DOHH2 (cell line): ENCODE results near the gene ADGRA3.

Experiments used
- H3F3A ChIP-seq: fragments of 200-600 bp; sonication (generic), shearing (Covaris generic); 2 replicates; pipeline ENCODE4 v1.6.0; 2016; ENCODE audit warnings: antibody characterized with exemption, mild to moderate bottlenecking; ENCODE audit not compliant: control insufficient read depth, insufficient read depth
- H3K27ac ChIP-seq: fragments of 200-600 bp; sonication (generic); 2 replicates; pipeline ENCODE4 v1.5.1; 2014; ENCODE audit warnings: low read depth, mild to moderate bottlenecking, low read length, moderate library complexity
- H3K27me3 ChIP-seq: fragments of 200-600 bp; sonication (generic); 2 replicates; pipeline ENCODE4 v1.6.1; 2014; ENCODE audit warnings: mild to moderate bottlenecking, low read length, mixed read lengths; ENCODE audit not compliant: control insufficient read depth
- H3K36me3 ChIP-seq: fragments of 200-600 bp; sonication (generic); 2 replicates; pipeline ENCODE4 v1.6.1; 2014; ENCODE audit warnings: mild to moderate bottlenecking, low read length, moderate library complexity, mixed read lengths; ENCODE audit not compliant: control insufficient read depth
- H3K4me1 ChIP-seq: fragments of 200-600 bp; sonication (generic); 2 replicates; pipeline ENCODE4 v1.6.1; 2014; ENCODE audit warnings: mild to moderate bottlenecking, low read length, mixed read lengths; ENCODE audit not compliant: control insufficient read depth
- H3K4me2 ChIP-seq: fragments of 200-600 bp; sonication (generic); 2 replicates; pipeline ENCODE4 v1.6.0; 2014; ENCODE audit warnings: mild to moderate bottlenecking, low read length, moderate library complexity
- H3K4me3 ChIP-seq: fragments of 200-600 bp; sonication (generic); 2 replicates; pipeline ENCODE4 v1.5.1; 2014; ENCODE audit warnings: mild to moderate bottlenecking, low read length, mixed read lengths
- H3K79me2 ChIP-seq: fragments of 200-600 bp; sonication (generic); 2 replicates; pipeline ENCODE4 v1.6.1; 2014; ENCODE audit warnings: mild to moderate bottlenecking, low read length, mixed read lengths; ENCODE audit not compliant: control insufficient read depth
- H3K9me2 ChIP-seq: fragments of 200-600 bp; sonication (generic); replicated peaks from 2 replicates; pipeline ENCODE4 v1.6.1; 2014; ENCODE audit warnings: mild to moderate bottlenecking, low read length, mixed read lengths; ENCODE audit not compliant: control insufficient read depth
- H3K9me3 ChIP-seq: fragments of 200-600 bp; sonication (generic); 2 replicates; pipeline ENCODE4 v1.6.1; 2014; ENCODE audit warnings: antibody characterized with exemption, low read length, mixed read lengths; ENCODE audit not compliant: control insufficient read depth, insufficient read depth
- H4K20me1 ChIP-seq: fragments of 200-600 bp; sonication (generic); 2 replicates; pipeline ENCODE4 v1.6.0; 2014; ENCODE audit warnings: low read depth, mild to moderate bottlenecking, antibody characterized with exemption, low read length, moderate library complexity; ENCODE audit not compliant: control insufficient read depth, insufficient read depth
- CTCF ChIP-seq: fragments of 200-600 bp; sonication (generic); IDR thresholded peaks from one replicate; pipeline ENCODE4 v1.5.1; 2014; ENCODE audit warnings: antibody characterized with exemption, mild to moderate bottlenecking, low read depth, low read length; ENCODE audit not compliant: poor library complexity, severe bottlenecking
- EZH2phosphoT487 ChIP-seq: fragments of 200-600 bp; sonication (generic); IDR thresholded peaks from 2 replicates; pipeline ENCODE4 v1.6.1; 2017; ENCODE audit warnings: borderline replicate concordance, mild to moderate bottlenecking, antibody characterized with exemption, low read length, moderate library complexity, mixed read lengths

The ADGRA3 gene

GRCh38 chr4:22515888-22516541 lies at the start of gene ADGRA3:
Gene ADGRA3 (minus strand): TSS chr4:22516066. CDS start chr4:22515784, 282 bp downstream.
- Histone ChIP-seq H3K4me3 (no peak within 1 kb of the TSS), H3K4me2 (no peak within 1 kb of the TSS), H3K79me2 (no peaks in the 10 kb centered on the region), H3K9me2 (no peaks in the 10 kb centered on the region), H3F3A (no peaks in the 10 kb centered on the region), H3K27me3 (no peaks in the 10 kb centered on the region), H3K9me3 (no peaks in the 10 kb centered on the region), H3K36me3 (no peaks in the 10 kb centered on the region), H3K27ac (no peak within 1 kb of the TSS), H3K4me1 (no peaks in the 10 kb centered on the region), H4K20me1 (no peaks in the 10 kb centered on the region)
- TF ChIP-seq EZH2phosphoT487 (no peak), CTCF (no peak)

GRCh38 chr4:22556495-22556894 lies 40.6 kb upstream of the ADGRA3 start:
- H3K4me1 ChIP-seq = no peaks in the 10 kb centered on the region
- H3K27ac ChIP-seq = no peak overlapping the region
- H3K4me3 ChIP-seq = no peak overlapping the region
- H3K9me2 ChIP-seq = no peaks in the 10 kb centered on the region
- no peak for TF ChIP-seq EZH2phosphoT487
- no peaks in the 10 kb centered on the region for H3K79me2 ChIP-seq
- no peaks in the 10 kb centered on the region for H3K27me3 ChIP-seq
- no peaks in the 10 kb centered on the region for H3K36me3 ChIP-seq
- H3K4me2 ChIP-seq = no peak overlapping the region
- H3K9me3 ChIP-seq = no peaks in the 10 kb centered on the region
- H3F3A ChIP-seq = no peaks in the 10 kb centered on the region
- H4K20me1 ChIP-seq = no peaks in the 10 kb centered on the region

GRCh38 chr4:22554670-22555069 lies 38.8 kb upstream of the ADGRA3 start:
- no peaks in the 10 kb centered on the region for H3K4me1 ChIP-seq
- H4K20me1 ChIP-seq = no peaks in the 10 kb centered on the region
- H3K27me3 ChIP-seq = no peaks in the 10 kb centered on the region
- H3K4me3 ChIP-seq = no peak overlapping the region
- H3K79me2 ChIP-seq = no peaks in the 10 kb centered on the region
- no peaks in the 10 kb centered on the region for H3K36me3 ChIP-seq
- H3K9me3 ChIP-seq = no peaks in the 10 kb centered on the region
- no peak overlapping the region for H3K27ac ChIP-seq
- H3F3A ChIP-seq = no peaks in the 10 kb centered on the region
- H3K4me2 ChIP-seq = no peak overlapping the region
- H3K9me2 ChIP-seq = no peaks in the 10 kb centered on the region
- TF ChIP-seq EZH2phosphoT487 (no peak), CTCF (no peak)

GRCh38 chr4:22553560-22553959 lies 37.7 kb upstream of the ADGRA3 start:
- Histone ChIP-seq H3K4me3 (no peak overlapping the region), H3K4me2 (no peak overlapping the region), H3K9me3 (no peaks in the 10 kb centered on the region), H3K79me2 (no peaks in the 10 kb centered on the region), H3K36me3 (no peaks in the 10 kb centered on the region), H3K9me2 (no peaks in the 10 kb centered on the region), H3F3A (no peaks in the 10 kb centered on the region), H3K27me3 (no peaks in the 10 kb centered on the region), H3K4me1 (no peaks in the 10 kb centered on the region), H3K27ac (no peak overlapping the region), H4K20me1 (no peaks in the 10 kb centered on the region)
- TF ChIP-seq CTCF (no peak), EZH2phosphoT487 (no peak)
